ENCODE measurements around the gene METTL16.
"Not testable (repeated sequence)": the region's sequence is repeated elsewhere in the genome, so short reads cannot be mapped to it uniquely, and the experiment has no call there.

Gene METTL16

GRCh38 chr17:2442166-2442565, 69.5 kb downstream of the METTL16 start:
- no peak for DNase-seq (ENCODE audit: low read depth)
- TF ChIP-seq, protein P1, sequence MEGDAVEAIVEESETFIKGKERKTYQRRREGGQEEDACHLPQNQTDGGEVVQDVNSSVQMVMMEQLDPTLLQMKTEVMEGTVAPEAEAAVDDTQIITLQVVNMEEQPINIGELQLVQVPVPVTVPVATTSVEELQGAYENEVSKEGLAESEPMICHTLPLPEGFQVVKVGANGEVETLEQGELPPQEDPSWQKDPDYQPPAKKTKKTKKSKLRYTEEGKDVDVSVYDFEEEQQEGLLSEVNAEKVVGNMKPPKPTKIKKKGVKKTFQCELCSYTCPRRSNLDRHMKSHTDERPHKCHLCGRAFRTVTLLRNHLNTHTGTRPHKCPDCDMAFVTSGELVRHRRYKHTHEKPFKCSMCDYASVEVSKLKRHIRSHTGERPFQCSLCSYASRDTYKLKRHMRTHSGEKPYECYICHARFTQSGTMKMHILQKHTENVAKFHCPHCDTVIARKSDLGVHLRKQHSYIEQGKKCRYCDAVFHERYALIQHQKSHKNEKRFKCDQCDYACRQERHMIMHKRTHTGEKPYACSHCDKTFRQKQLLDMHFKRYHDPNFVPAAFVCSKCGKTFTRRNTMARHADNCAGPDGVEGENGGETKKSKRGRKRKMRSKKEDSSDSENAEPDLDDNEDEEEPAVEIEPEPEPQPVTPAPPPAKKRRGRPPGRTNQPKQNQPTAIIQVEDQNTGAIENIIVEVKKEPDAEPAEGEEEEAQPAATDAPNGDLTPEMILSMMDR (conservative IDR thresholded peaks at IDR 0.05; ENCODE audit: low read length), result no peak

GRCh38 chr17:2440930-2441329, 70.8 kb downstream of the METTL16 start:
- TF ChIP-seq, protein P1 (conservative IDR thresholded peaks at IDR 0.05; ENCODE audit: low read length), result no peak
- DNase-seq (ENCODE audit: low read depth), result no peak
- no peak overlapping the region for H3K4me3 ChIP-seq (ENCODE audit: low read length)

More at GRCh38 chr17:2442166-2442565, 69.5 kb downstream of the METTL16 start:
- H3K4me3 ChIP-seq (ENCODE audit: low read length), result no peak overlapping the region

DNA sequence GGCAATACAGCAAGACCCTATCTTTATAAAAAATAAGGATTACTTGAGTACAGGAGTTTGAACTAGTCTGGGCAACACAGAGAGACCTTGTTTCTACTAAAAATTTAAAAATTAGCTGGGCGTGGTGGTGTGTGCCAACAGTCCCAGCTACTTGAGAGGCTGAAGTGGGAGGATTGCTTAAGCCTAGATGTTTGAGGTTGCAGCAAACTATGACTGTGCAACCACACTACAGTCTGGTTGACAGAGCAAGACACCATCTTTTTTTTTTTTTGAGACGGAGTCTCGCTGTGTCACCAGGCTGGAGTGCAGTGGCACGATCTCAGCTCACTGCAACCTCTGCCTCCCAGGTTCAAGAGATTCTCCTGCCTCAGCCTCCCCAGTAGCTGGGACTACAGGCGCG, 71.7 kb downstream of the METTL16 start:
- not testable (repeated sequence) for H3K4me3 ChIP-seq (ENCODE audit: low read length)
- peak; percentile 84 for DNase-seq (ENCODE audit: low read depth)

DNA sequence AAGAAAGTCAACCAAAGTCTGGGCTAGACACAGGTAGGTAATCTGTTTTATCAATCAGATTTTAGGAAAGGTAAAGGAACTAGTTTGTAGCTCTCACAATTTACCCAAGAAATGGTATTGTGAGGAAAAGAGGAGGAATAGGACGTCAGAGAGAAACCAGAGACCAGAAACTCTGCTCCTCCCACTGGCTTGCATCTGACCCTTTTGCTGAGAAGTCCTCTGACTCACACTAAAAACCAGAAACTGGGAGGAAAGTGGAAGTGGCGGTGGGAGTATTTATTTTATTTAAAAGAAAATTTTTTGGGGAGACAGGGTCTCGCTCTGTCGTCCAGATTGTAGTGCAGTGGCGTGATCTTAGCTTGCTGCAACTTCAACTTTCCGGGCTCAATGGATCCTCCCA, 72.9 kb downstream of the METTL16 start:
- no peak overlapping the region for H3K4me3 ChIP-seq (ENCODE audit: low read length)
- TF ChIP-seq, protein P1 (conservative IDR thresholded peaks at IDR 0.05; ENCODE audit: low read length), result no peak
- DNase-seq (ENCODE audit: low read depth), result peak; percentile 12

DNA sequence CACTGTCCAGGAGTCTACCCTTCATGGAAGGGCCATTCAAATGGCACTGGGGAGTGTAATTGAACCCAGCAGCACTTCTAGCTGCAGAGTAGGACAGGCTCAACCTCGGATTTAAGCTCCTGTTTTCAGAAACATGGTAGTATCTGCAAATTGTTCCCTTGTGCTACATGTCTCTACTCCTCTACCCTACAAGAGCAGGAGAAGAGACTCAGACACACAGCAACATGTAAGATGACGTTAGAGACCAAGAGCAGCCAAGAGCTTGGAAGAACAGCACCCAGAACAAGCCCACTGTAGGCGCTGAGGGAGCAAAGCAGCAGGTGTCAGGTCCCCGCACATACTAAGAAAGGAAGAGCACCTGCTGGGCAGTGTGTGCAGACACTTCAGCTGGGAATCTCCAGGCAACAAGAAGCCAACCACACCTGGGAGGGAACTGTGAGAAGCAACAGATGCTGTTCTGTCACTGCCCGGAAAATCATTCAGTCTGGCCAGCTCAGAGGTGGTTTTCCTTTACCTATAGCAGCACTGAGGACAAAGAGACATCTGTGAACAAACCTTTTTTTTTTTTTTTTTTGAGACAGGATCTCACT, 75.3 kb downstream of the METTL16 start:
- no peak overlapping the region for H3K4me3 ChIP-seq (ENCODE audit: low read length)
- TF ChIP-seq, protein P1 (conservative IDR thresholded peaks at IDR 0.05; ENCODE audit: low read length), result no peak
- DNase-seq (ENCODE audit: low read depth), result no peak

DNA sequence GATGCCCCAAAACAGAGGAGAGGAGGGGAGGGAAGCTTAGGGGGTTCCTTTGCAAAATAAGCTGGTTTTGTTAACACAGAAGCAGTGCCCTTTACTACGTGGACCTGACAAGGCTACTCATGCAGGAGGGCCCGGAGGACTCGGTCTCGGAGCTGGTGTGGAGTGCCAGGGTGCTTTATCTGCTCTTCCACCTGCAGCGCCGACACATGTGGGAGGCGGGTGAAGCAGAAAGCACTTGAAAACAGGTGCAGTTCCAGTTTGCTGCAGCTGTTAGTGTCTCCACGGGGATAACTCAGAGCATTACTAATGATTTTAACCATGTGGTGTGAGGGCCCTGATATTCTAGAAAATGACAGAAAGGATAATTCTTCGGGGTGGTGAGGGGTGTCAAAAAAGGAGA, 75.8 kb downstream of the METTL16 start:
- no peak overlapping the region for H3K4me3 ChIP-seq (ENCODE audit: low read length)

DNA sequence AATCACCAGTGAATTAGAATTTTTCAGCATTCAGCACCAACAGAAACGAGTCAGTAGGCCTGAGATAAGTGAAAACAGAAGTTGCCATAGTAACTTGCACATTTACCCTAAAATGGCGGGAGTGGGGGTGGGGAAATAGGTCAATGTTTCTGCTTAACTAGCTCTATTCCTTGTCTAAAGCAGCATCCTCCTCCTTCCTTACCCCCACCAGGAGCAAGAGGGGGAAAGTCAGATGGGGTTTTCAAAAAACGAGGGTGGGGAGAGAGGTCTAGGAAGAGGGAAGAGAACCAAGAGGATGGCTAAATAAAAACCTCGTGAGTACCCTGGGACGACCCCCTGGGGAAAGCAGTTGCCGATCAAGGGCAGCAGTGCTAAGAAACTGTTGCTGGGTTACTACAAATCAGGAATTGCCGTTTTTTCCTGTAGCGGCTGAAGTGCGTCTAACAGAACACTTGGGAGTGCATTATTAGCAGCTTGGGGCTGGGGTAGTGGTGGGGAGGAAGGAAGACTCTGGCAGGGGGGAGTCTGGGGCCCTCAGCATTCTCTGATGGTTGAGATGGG, 76.4 kb downstream of the METTL16 start:
- TF ChIP-seq, protein P1 (conservative IDR thresholded peaks at IDR 0.05; ENCODE audit: low read length), result no peak
- DNase-seq (ENCODE audit: low read depth), result peak; percentile 53
- no peak overlapping the region for H3K4me3 ChIP-seq (ENCODE audit: low read length)

More for the DNA sequence above, 75.8 kb downstream of the METTL16 start:
- TF ChIP-seq, protein P1 (conservative IDR thresholded peaks at IDR 0.05; ENCODE audit: low read length), result no peak
- DNase-seq (ENCODE audit: low read depth), result no peak
